Thoracic aorta (tissue), 2 donors: ENCODE measurements around the gene ATF1. TPM values are rescaled to one million over a fixed set of nuclear protein-coding genes. Genes with fewer than 3 reads are reported as not detected.
"Not testable (repeated sequence)": the region's sequence is repeated elsewhere in the genome, so short reads cannot be mapped to it uniquely, and the experiment has no call there.

Experiments
- ATAC-seq: fragments of 150-250 bp; one replicate; pipeline ENCODE4 v1.8.0; 2017; ENCODE audit warnings: low read depth; ENCODE audit not compliant: insufficient number of reproducible peaks, low FRiP score
- DNase-seq: peaks from one replicate; pipeline ENCODE4 v3.0.0-alpha.2; 2020; ENCODE audit warnings: low spot score
- H3K27ac ChIP-seq, 2 donors: fragments of 200-600 bp; sonication (generic); 1 replicate in 1 of 2; 2 replicates in 1 of 2; pipeline ENCODE4 v1.5.1; 2016; ENCODE audit warnings: mild to moderate bottlenecking in 2 of 2, moderate library complexity in 2 of 2
- H3K27me3 ChIP-seq: fragments of 200-600 bp; sonication (generic); replicated peaks from 2 replicates; pipeline ENCODE4 v1.6.0; 2016; ENCODE audit warnings: mild to moderate bottlenecking; ENCODE audit not compliant: insufficient read depth
- H3K36me3 ChIP-seq: fragments of 200-600 bp; sonication (generic); one replicate; pipeline ENCODE4 v1.5.1; 2016
- H3K4me1 ChIP-seq, 2 donors: fragments of 200-600 bp; sonication (generic); 1 replicate in 1 of 2; 2 replicates in 1 of 2; pipeline versions ENCODE4 v1.5.1 to v1.6.0; 2016; ENCODE audit warnings: low read depth in 2 of 2, mild to moderate bottlenecking in 1 of 2; ENCODE audit not compliant: control insufficient read depth in 1 of 2
- H3K4me3 ChIP-seq: fragments of 200-600 bp; sonication (generic); 2 replicates; pipeline ENCODE4 v1.5.1; 2016; ENCODE audit warnings: mild to moderate bottlenecking
- H3K9me3 ChIP-seq: fragments of 200-600 bp; sonication (generic); 2 replicates; pipeline ENCODE4 v1.5.1; 2016
- CTCF ChIP-seq: fragments of 200-600 bp; sonication (generic); IDR thresholded peaks from one replicate; pipeline ENCODE4 v1.5.1; 2019; ENCODE audit warnings: antibody characterized with exemption
- total RNA-seq, 2 donors: library from RNA; depleted of rRNA; stranded (reverse); fragments of >200 nt; gene quantifications; one replicate each; pipeline versions ENCODE4 v1.1.0 to v1.2.3, GENCODE V29; 2016

The ATF1 gene
- total RNA-seq, 2 donors from 2014 or later, result 14.7 to 21.0 TPM

- H3K27me3 ChIP-seq, result no peaks in the 10 kb centered on the region
- H3K4me3 ChIP-seq, result no peak overlapping the region
- TF ChIP-seq CTCF, result no peak
- ATAC-seq (no peak), DNase-seq (no peak)
- peaks cover 0 to 7% of the 10 kb centered on the region in 2 donors for H3K4me1 ChIP-seq
- H3K27ac ChIP-seq, result no peak overlapping the region
- H3K9me3 ChIP-seq, result no peaks in the 10 kb centered on the region
- H3K36me3 ChIP-seq, result peaks cover 13% of the 10 kb centered on the region
These were observed 56.3 kb downstream of the ATF1 start for GRCh38 chr12:50820177-50820576.

- H3K27me3 ChIP-seq, result no peaks in the 10 kb centered on the region
- DNase-seq (no peak), ATAC-seq (no peak)
- no peak for TF ChIP-seq CTCF
- no peak overlapping the region for H3K27ac ChIP-seq
- no peak overlapping the region for H3K4me3 ChIP-seq
- H3K9me3 ChIP-seq, result no peaks in the 10 kb centered on the region
- peaks cover 0 to 13% of the 10 kb centered on the region in 2 donors for H3K4me1 ChIP-seq
- H3K36me3 ChIP-seq, result peaks cover 3% of the 10 kb centered on the region
These were observed 58.2 kb downstream of the ATF1 start for GRCh38 chr12:50822082-50822481.

GRCh38 chr12:50823724-50824123 lies 59.8 kb downstream of the ATF1 start:
- H3K4me1 ChIP-seq, result peaks cover 0 to 13% of the 10 kb centered on the region in 2 donors
- ATAC-seq, H3K27me3 ChIP-seq, H3K9me3 ChIP-seq, H3K27ac ChIP-seq, H3K36me3 ChIP-seq, H3K4me3 ChIP-seq, DNase-seq: not testable (repeated sequence)

GRCh38 chr12:50824914-50825313 lies 61.0 kb downstream of the ATF1 start:
- no peak for TF ChIP-seq CTCF
- Histone ChIP-seq H3K27ac (peak overlapping the region; percentile 24 to 54), H3K9me3 (no peaks in the 10 kb centered on the region), H3K27me3 (no peaks in the 10 kb centered on the region), H3K4me3 (peak overlapping the region; percentile 30), H3K36me3 (no peaks in the 10 kb centered on the region), H3K4me1 (peaks cover 0 to 13% of the 10 kb centered on the region in 2 donors)
- DNase-seq, result no peak
- no peak for ATAC-seq

GRCh38 chr12:50825372-50825838 lies 61.5 kb downstream of the ATF1 start:
- Histone ChIP-seq H3K27ac (peak overlapping the region; percentile 24 to 54), H3K36me3 (no peaks in the 10 kb centered on the region), H3K9me3 (no peaks in the 10 kb centered on the region), H3K4me3 (peak overlapping the region; percentile 30), H3K4me1 (peaks cover 0 to 13% of the 10 kb centered on the region in 2 donors), H3K27me3 (no peaks in the 10 kb centered on the region)
- DNase-seq, result no peak
- ATAC-seq, result peak; percentile 80
- TF ChIP-seq CTCF, result peak; percentile 40

- ATAC-seq, result no peak
- H3K4me1 ChIP-seq, result peaks cover 0 to 13% of the 10 kb centered on the region in 2 donors
- H3K27me3 ChIP-seq, result no peaks in the 10 kb centered on the region
- H3K27ac ChIP-seq, result no peak overlapping the region
- no peaks in the 10 kb centered on the region for H3K36me3 ChIP-seq
- H3K4me3 ChIP-seq, result no peak overlapping the region
- no peak for DNase-seq
- no peak for TF ChIP-seq CTCF
- H3K9me3 ChIP-seq, result peaks cover 4% of the 10 kb centered on the region
These were observed 64.2 kb downstream of the ATF1 start for GRCh38 chr12:50828121-50828520.
